HEK293 (cell line): ENCODE data around the gene CHMP6.

Experiments
- CTCF ChIA-PET: fragments of 350-600 bp; formaldehyde crosslinking; extraction: SDS; loops from one replicate; lab custom pipeline; 2021; ENCODE audit warnings: antibody characterized with exemption; lab: Yijun Ruan, JAX
- POLR2A ChIA-PET: fragments of 300-600 bp; formaldehyde crosslinking; extraction: SDS; loops from one replicate; lab custom pipeline; 2020; ENCODE audit warnings: antibody characterized with exemption, inconsistent platforms; lab: Yijun Ruan, JAX
- H3K27ac ChIP-seq: fragments of 200-500 bp; sonication (Bioruptor generic); 2 replicates; pipeline ENCODE4 v1.5.1; 2014; ENCODE audit warnings: low read depth, low read length, control low read depth, inconsistent platforms; ENCODE audit errors: extremely low read depth
- H3K36me3 ChIP-seq, 2 experiments: fragments of 200-500 bp in 1 of 2; sonication (Bioruptor generic) in 1 of 2; 1 replicate in 1 of 2; 2 replicates in 1 of 2; pipeline ENCODE4 v1.5.1; 2014 to 2017; ENCODE audit warnings: inconsistent platforms in 2 of 2, low read length in 2 of 2; ENCODE audit not compliant: control insufficient read depth in 2 of 2, insufficient read depth in 1 of 2
- H3K4me1 ChIP-seq: fragments of 200-500 bp; sonication (Bioruptor generic); 2 replicates; pipeline ENCODE4 v1.5.1; 2014; ENCODE audit warnings: mild to moderate bottlenecking, low read length, inconsistent platforms; ENCODE audit not compliant: control insufficient read depth, insufficient read depth
- H3K4me3 ChIP-seq: 2 replicates; pipeline ENCODE4 v1.5.1; 2011; ENCODE audit warnings: low read depth, mild to moderate bottlenecking, control low read depth, low read length, moderate library complexity
- H3K9me3 ChIP-seq: fragments of 200-500 bp; sonication (Bioruptor generic); 2 replicates; pipeline ENCODE4 v1.5.1; 2014; ENCODE audit warnings: low read depth, low read length, inconsistent platforms; ENCODE audit not compliant: control insufficient read depth, insufficient read depth
- CTCF ChIP-seq: fragments of 450-650 bp; formaldehyde crosslinking; IDR thresholded peaks from 2 replicates; pipeline ENCODE4 v1.5.1; 2016; ENCODE audit warnings: missing biosample characterization, missing genetic modification characterization
- MEIS1 ChIP-seq: sonication (generic); formaldehyde crosslinking; IDR thresholded peaks from 2 replicates; pipeline ENCODE4 v1.8.1; 2022; ENCODE audit warnings: missing genetic modification reagents, mild to moderate bottlenecking, borderline replicate concordance
- PRDM1 ChIP-seq: fragments of 450-650 bp; formaldehyde crosslinking; IDR thresholded peaks from 2 replicates; pipeline ENCODE4; 2016; ENCODE audit warnings: missing biosample characterization, missing genetic modification characterization
- REPIN1 ChIP-seq: fragments of 450-650 bp; formaldehyde crosslinking; IDR thresholded peaks from 2 replicates; pipeline ENCODE4 v1.5.1; 2017; ENCODE audit warnings: missing biosample characterization, missing genetic modification characterization, low read depth
- YY1 ChIP-seq: fragments of 450-650 bp; formaldehyde crosslinking; IDR thresholded peaks from 2 replicates; pipeline ENCODE4 v1.5.1; 2018; ENCODE audit warnings: missing biosample characterization, missing genetic modification characterization
- ZBTB21 ChIP-seq: fragments of 450-650 bp; formaldehyde crosslinking; IDR thresholded peaks from 2 replicates; pipeline ENCODE4 v1.5.1; 2017; ENCODE audit warnings: missing biosample characterization, missing genetic modification characterization
- ZBTB26 ChIP-seq: fragments of 450-650 bp; formaldehyde crosslinking; optimal IDR thresholded peaks from 2 replicates; pipeline ENCODE3; 2016; ENCODE audit warnings: missing biosample characterization, mild to moderate bottlenecking, missing genetic modification characterization
- ZNF112 ChIP-seq: fragments of 450-650 bp; formaldehyde crosslinking; IDR thresholded peaks from 2 replicates; pipeline ENCODE4 v1.5.0; 2017; ENCODE audit warnings: missing biosample characterization, missing genetic modification characterization
- ZNF132 ChIP-seq: fragments of 450-650 bp; formaldehyde crosslinking; IDR thresholded peaks from 2 replicates; pipeline ENCODE4 v1.5.1; 2017; ENCODE audit warnings: missing biosample characterization, missing genetic modification characterization, borderline replicate concordance
- ZNF214 ChIP-seq: fragments of 450-650 bp; formaldehyde crosslinking; IDR thresholded peaks from 2 replicates; pipeline ENCODE4 v1.5.1; 2017; ENCODE audit warnings: missing biosample characterization, mild to moderate bottlenecking, missing genetic modification characterization, borderline replicate concordance
- ZNF24 ChIP-seq: fragments of 450-650 bp; formaldehyde crosslinking; IDR thresholded peaks from 2 replicates; pipeline ENCODE4 v1.5.1; 2016; ENCODE audit warnings: missing biosample characterization, missing genetic modification characterization
- ZNF335 ChIP-seq: fragments of 450-650 bp; formaldehyde crosslinking; conservative IDR thresholded peaks from 2 replicates; pipeline ENCODE4 v1.5.1; 2016; ENCODE audit warnings: missing biosample characterization, missing genetic modification characterization
- ZNF600 ChIP-seq: fragments of 450-650 bp; formaldehyde crosslinking; IDR thresholded peaks from 2 replicates; pipeline ENCODE4 v1.5.1; 2016; ENCODE audit warnings: missing biosample characterization, missing genetic modification characterization
- ZSCAN23 ChIP-seq: fragments of 450-650 bp; formaldehyde crosslinking; IDR thresholded peaks from 2 replicates; pipeline ENCODE4 v1.5.1; 2016; ENCODE audit warnings: missing biosample characterization, missing genetic modification characterization

CHMP6 gene

GRCh38 chr17:81031566-81032550 lies 40.2 kb downstream of the CHMP6 start (continued):
- no peak for TF ChIP-seq ZSCAN23 (tag by site-specific recombination)
- no peak for TF ChIP-seq ZNF112 (tag by site-specific recombination)
- TF ChIP-seq, all 188 proteins: peak for 0

GRCh38 chr17:81032641-81033480 lies 41.2 kb downstream of the CHMP6 start:
- no peak overlapping the region for H3K4me3 ChIP-seq
- H3K4me1 ChIP-seq: peaks cover 4% of the 10 kb centered on the region; the same call in 1 of the 2 replicates
- no peaks in the 10 kb centered on the region for H3K9me3 ChIP-seq
- CTCF ChIA-PET: interaction anchor here (1.5 to 4.3 kb wide), 3 partner anchors 10 to 69 kb away, joined by 6 to 24 read pairs (median 12); no protein-coding TSS in a partner anchor
- TF ChIP-seq ZNF600 (no peak), ZNF214 (tag by site-specific recombination) (no peak), MEIS1 (CRISPR knock-in tag) (no peak), ZBTB26 (tag by site-specific recombination) (no peak), CTCF (tag by site-specific recombination) (no peak), ZBTB21 (tag by site-specific recombination) (no peak), ZNF132 (no peak), PRDM1 (tag by site-specific recombination) (no peak), REPIN1 (tag by site-specific recombination) (no peak)
- H3K36me3 ChIP-seq: peaks cover 0 to 24% of the 10 kb centered on the region in 2 experiments; a peak in 1 of 3 replicates
- H3K27ac ChIP-seq: no peak overlapping the region
- POLR2A ChIA-PET: interaction anchor here (0.5 to 1.9 kb wide), 4 partner anchors 9 to 144 kb away, joined by 3 to 7 read pairs (median 4); no protein-coding TSS in a partner anchor

DNA sequence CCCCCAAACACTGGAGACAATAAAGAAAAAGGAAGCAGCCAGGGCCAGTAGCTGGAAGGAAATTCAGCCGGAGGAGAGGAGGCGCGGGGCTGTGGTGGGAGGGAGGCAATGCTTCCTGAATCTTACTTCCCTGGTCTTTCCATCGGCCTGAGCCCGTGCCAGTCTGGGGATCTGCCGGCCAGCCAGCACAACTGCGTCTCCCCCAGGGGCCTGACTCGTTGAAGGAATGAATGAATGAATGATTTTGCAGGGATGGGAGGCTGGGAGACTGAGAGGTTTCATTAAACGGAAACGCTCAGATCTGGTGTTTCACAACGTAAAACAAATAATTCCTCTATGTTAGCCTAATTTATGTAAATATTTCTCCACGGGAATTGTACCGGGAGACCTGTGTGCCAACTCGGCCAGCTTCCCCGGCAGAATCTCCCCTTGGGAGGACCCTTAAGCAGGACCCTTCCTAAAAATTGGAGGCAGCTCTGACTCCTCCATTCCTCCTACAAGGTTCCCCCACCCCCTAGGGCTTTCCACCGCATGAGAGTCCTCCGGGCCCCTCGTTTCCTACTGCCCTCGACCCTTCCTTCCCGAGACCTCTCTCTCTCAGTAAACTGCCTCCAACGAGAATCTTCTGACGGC lies 42.0 kb downstream of the CHMP6 start:
- POLR2A ChIA-PET: interaction anchor here (0.5 to 1.1 kb wide), 4 partner anchors 10 to 143 kb away, joined by 3 to 5 read pairs (median 3); no protein-coding TSS in a partner anchor

More for the DNA sequence above, 42.0 kb downstream of the CHMP6 start:
- Histone ChIP-seq H3K4me3 (peak overlapping the region; percentile 49), H3K36me3 (peaks cover 0 to 32% of the 10 kb centered on the region in 2 experiments; a peak in 1 of 3 replicates), H3K9me3 (no peaks in the 10 kb centered on the region), H3K4me1 (peaks cover 4% of the 10 kb centered on the region; the same call in 1 of the 2 replicates), H3K27ac (no peak overlapping the region; the same call in 1 of the 2 replicates)
- TF ChIP-seq ZNF335 (tag by site-specific recombination) (peak; percentile 84), YY1 (tag by site-specific recombination) (no peak), ZNF24 (peak; percentile 64; the same call in 1 of the 2 replicates)
- CTCF ChIA-PET: interaction anchor here (1.5 to 4.3 kb wide), 3 partner anchors 10 to 68 kb away, joined by 6 to 24 read pairs (median 12); no protein-coding TSS in a partner anchor
